AG04450 (cell line): ENCODE measurements around the gene ASMT. TPM values are rescaled to one million over a fixed set of nuclear protein-coding genes. Genes with fewer than 3 reads are reported as not detected.
A peak's percentile ranks its signal among the peaks of the same experiment; 100 is the strongest.

Experiments
- CTCF ChIA-PET: fragments of 300-600, 350-600 bp; formaldehyde crosslinking; extraction: SDS; loops from one replicate; lab custom pipeline; 2022; ENCODE audit warnings: antibody characterized with exemption, inconsistent platforms; lab: Charles Lee
- POLR2A ChIA-PET: fragments of 350-600 bp; formaldehyde crosslinking; extraction: SDS; loops from one replicate; lab custom pipeline; 2021; ENCODE audit warnings: antibody characterized with exemption, inconsistent platforms; lab: Yijun Ruan, JAX
- DNase-seq: peaks from one replicate; pipeline ENCODE4 v3.0.0-alpha.2; 2011; ENCODE audit warnings: low read depth, low spot score
- H3K27ac ChIP-seq: one replicate; pipeline ENCODE4 v1.5.1; 2012; ENCODE audit warnings: low read depth, low read length, control low read depth
- H3K27me3 ChIP-seq: one replicate; pipeline ENCODE4 v1.6.0; 2012; ENCODE audit warnings: low read length; ENCODE audit not compliant: control insufficient read depth, insufficient read depth
- H3K4me3 ChIP-seq: 2 replicates; pipeline ENCODE4 v1.5.1; 2011; ENCODE audit warnings: mild to moderate bottlenecking, low read depth, low read length, control low read depth
- H3K9me3 ChIP-seq: 2 replicates; pipeline ENCODE4 v1.5.1; 2012; ENCODE audit warnings: low read length; ENCODE audit not compliant: control insufficient read depth, insufficient read depth
- polyA plus RNA-seq: library from polyadenylated mRNA; depleted of rRNA; stranded (reverse); fragments of >200 nt; gene quantifications from 2 replicates; pipeline ENCODE4 v1.2.3, GENCODE V29; 2011
- TF ChIP-seq, protein P1 (sequence below): IDR thresholded peaks from 2 replicates; pipeline ENCODE4 v1.5.1; 2011; ENCODE audit warnings: low read depth, low read length, control low read depth, inconsistent platforms

The ASMT gene
- polyA plus RNA-seq, 1 experiment = not detected

DNA sequence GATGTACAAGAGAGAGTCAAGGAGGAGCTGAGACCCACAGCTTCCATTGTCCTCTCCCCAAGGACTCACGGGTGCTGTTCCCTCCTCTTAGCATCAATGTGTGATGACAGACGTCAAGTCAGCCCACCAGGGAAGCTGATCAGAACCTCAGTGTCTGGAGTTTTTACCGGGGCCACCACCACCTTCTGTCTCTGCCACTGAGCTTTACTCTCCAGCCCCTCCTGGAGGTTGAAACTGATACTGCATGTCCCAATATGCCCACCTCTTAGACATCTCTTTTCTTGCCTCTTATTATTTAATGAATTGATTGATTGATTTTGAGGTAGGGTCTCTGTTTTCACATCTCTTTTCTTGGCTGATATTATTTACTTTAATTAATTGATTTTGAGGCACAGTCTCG, 33.7 kb upstream of the ASMT start:
- ChIA-PET CTCF (no interaction called here), POLR2A (no interaction called here)
- H3K27ac ChIP-seq = no peak overlapping the region
- TF ChIP-seq, protein P1, sequence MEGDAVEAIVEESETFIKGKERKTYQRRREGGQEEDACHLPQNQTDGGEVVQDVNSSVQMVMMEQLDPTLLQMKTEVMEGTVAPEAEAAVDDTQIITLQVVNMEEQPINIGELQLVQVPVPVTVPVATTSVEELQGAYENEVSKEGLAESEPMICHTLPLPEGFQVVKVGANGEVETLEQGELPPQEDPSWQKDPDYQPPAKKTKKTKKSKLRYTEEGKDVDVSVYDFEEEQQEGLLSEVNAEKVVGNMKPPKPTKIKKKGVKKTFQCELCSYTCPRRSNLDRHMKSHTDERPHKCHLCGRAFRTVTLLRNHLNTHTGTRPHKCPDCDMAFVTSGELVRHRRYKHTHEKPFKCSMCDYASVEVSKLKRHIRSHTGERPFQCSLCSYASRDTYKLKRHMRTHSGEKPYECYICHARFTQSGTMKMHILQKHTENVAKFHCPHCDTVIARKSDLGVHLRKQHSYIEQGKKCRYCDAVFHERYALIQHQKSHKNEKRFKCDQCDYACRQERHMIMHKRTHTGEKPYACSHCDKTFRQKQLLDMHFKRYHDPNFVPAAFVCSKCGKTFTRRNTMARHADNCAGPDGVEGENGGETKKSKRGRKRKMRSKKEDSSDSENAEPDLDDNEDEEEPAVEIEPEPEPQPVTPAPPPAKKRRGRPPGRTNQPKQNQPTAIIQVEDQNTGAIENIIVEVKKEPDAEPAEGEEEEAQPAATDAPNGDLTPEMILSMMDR = peak; percentile 51
- H3K4me3 ChIP-seq = no peak overlapping the region
- H3K27me3 ChIP-seq = no peaks in the 10 kb centered on the region
- DNase-seq = no peak
- H3K9me3 ChIP-seq = peaks cover 3% of the 10 kb centered on the region; the same call in 1 of the 2 replicates

DNA sequence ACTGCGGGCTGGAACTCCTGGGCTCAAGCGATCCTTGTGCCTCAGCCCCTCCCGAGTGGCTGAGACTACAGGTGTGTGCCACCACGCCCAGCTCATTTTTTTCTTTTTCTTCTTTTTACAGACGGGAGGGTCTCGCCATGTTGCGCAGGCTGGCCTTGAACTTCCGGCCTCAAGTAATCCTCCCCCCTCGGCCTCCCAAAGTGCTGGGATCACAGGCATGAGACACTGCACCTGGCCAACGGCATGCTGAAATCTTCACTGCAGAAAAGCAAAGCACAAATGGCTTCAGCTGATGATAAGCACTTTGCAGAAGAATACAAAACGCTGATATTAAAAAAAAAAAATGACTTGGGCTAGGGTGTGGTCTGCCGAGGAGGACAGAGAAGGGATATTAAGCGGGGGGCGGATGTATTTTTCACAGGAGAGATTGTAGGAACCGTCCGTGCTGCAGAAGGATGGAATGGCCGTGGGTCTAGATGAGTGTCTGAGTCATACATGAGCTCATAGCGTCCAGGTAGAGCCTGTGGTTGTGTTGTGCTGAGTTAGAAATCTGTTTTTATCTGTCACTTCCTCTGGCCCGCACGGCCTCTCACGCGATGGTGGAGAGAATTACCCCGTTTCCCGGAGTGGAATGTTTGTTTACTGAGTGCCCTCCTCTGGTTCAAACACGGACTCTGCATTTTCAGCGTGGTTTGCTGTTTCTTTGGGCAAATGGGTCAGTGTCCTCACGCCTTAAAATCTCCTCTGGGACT, 32.0 kb upstream of the ASMT start:
- TF ChIP-seq, protein P1 = no peak
- H3K27ac ChIP-seq = no peak overlapping the region
- no peak for DNase-seq
- no peak overlapping the region for H3K4me3 ChIP-seq
- no peaks in the 10 kb centered on the region for H3K27me3 ChIP-seq
- POLR2A ChIA-PET = no interaction called here
- H3K9me3 ChIP-seq = peaks cover 3% of the 10 kb centered on the region; the same call in 1 of the 2 replicates
- CTCF ChIA-PET = no interaction called here

DNA sequence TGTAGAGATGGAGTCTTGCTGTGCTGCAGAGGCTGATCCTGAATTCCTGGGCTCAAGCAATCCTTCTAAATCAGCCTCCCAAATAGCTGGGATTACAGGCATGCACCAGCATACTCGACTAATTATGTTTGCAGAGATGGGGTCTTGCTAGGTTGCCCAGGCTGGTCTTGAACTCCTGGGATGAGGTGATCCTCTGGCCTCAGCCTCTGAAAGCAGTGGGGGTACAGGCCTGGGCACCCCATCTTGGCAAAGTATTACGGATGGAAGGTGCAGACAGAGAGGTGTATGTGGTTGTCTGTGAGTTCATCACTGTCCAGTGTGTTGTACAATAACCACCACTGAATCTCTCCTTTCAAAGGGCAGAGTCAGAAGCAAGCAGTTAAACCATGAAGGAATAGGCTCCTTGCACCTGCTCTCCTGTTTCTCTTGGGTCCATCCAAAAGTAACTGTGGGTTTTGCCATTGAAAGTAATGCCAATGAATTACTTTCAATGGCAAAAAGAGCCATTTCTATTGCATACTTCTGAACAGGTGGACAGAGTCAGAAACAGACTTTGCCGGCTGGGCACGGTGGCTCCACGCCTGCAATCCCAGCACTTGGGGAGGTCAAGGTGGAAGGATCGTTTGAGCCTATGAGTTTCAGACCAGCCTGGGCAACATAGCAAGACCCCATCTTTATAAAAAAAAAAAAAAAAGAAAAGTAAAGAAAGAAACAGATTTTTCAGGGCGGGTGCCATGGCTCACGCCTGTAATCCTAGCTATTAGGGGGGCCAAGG, 30.4 kb upstream of the ASMT start:
- no peaks in the 10 kb centered on the region for H3K27me3 ChIP-seq

DNA sequence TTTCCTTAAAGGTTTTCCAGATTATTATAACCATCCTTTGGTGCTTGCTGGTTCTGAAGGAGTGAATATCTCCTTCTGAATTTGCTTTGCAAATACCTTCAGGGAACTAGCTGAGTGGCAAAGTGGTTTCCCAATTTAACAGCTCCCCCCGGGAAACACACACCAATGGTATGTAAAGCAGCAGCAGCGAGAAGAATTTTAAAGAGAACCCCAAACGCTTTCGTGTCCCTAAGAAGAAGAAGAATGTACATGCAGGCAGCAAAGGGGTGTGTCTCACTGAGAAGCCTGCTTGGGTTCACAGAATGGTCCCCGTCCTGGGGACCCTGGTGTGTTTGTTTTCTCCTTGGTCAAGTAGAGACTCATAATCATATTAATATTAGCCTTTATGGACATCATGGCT, 27.7 kb upstream of the ASMT start:
- DNase-seq = no peak
- H3K27ac ChIP-seq = no peak overlapping the region
- TF ChIP-seq, protein P1 = no peak
- H3K27me3 ChIP-seq = no peaks in the 10 kb centered on the region
- ChIA-PET POLR2A (no interaction called here), CTCF (no interaction called here)
- H3K9me3 ChIP-seq = peaks cover 3% of the 10 kb centered on the region; the same call in 1 of the 2 replicates
- no peak overlapping the region for H3K4me3 ChIP-seq

More for the DNA sequence above, 30.4 kb upstream of the ASMT start:
- ChIA-PET POLR2A (no interaction called here), CTCF (no interaction called here)
- H3K9me3 ChIP-seq = peaks cover 3% of the 10 kb centered on the region; the same call in 1 of the 2 replicates
- DNase-seq = no peak
- TF ChIP-seq, protein P1 = no peak
- H3K4me3 ChIP-seq = no peak overlapping the region
- H3K27ac ChIP-seq = no peak overlapping the region
